ENCODE data around the gene FRZB.

Gene FRZB

DNA sequence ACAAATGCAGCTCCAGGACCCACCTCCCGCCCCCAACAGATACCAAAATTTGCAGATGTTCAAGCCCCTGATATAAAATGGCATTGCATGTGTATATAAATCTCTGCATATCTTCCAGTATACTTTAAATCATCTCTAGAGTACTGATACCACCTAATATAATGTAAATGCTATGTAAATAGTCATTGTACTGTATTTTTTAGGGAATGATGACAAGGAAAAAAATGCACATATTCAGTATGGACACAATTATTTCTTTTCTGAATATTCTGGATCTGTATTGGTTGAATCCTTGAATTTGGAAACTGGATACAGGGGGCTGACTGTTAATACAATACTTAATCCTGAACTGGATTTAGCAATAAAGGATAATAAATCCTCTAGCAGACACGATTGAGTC, 67.7 kb downstream of the FRZB start:
- H3K4me3 ChIP-seq (ENCODE audit: low read length): no peak overlapping the region
- DNase-seq (ENCODE audit: low read depth): no peak
- TF ChIP-seq, protein P1, sequence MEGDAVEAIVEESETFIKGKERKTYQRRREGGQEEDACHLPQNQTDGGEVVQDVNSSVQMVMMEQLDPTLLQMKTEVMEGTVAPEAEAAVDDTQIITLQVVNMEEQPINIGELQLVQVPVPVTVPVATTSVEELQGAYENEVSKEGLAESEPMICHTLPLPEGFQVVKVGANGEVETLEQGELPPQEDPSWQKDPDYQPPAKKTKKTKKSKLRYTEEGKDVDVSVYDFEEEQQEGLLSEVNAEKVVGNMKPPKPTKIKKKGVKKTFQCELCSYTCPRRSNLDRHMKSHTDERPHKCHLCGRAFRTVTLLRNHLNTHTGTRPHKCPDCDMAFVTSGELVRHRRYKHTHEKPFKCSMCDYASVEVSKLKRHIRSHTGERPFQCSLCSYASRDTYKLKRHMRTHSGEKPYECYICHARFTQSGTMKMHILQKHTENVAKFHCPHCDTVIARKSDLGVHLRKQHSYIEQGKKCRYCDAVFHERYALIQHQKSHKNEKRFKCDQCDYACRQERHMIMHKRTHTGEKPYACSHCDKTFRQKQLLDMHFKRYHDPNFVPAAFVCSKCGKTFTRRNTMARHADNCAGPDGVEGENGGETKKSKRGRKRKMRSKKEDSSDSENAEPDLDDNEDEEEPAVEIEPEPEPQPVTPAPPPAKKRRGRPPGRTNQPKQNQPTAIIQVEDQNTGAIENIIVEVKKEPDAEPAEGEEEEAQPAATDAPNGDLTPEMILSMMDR (conservative IDR thresholded peaks at IDR 0.05; ENCODE audit: low read length): no peak

- TF ChIP-seq, protein P1 (conservative IDR thresholded peaks at IDR 0.05; ENCODE audit: low read length): no peak
- no peak for DNase-seq (ENCODE audit: low read depth)
- H3K4me3 ChIP-seq (ENCODE audit: low read length): no peak overlapping the region
Measured at GRCh38 chr2:182792441-182792840, 74.0 kb downstream of the FRZB start.

DNA sequence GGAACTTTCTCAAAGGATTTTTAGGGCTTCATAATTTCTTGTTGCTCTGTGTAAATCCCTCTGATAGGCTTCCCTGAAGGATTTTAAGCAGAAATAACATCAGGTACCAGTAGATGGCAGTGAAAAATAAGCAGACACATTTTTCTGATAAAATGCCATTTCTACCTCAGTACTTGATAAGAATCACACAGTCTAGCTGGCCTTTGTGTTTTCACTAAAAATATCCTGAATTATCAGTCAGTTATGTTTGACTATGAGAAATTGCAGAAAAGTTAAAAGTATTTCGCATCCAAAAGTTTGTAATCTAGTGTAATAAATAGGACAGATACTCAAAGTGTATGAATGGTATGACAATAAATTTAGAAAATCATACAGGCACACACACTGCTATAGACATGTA, 81.7 kb downstream of the FRZB start:
- peak; percentile 40 for DNase-seq (ENCODE audit: low read depth)

DNA sequence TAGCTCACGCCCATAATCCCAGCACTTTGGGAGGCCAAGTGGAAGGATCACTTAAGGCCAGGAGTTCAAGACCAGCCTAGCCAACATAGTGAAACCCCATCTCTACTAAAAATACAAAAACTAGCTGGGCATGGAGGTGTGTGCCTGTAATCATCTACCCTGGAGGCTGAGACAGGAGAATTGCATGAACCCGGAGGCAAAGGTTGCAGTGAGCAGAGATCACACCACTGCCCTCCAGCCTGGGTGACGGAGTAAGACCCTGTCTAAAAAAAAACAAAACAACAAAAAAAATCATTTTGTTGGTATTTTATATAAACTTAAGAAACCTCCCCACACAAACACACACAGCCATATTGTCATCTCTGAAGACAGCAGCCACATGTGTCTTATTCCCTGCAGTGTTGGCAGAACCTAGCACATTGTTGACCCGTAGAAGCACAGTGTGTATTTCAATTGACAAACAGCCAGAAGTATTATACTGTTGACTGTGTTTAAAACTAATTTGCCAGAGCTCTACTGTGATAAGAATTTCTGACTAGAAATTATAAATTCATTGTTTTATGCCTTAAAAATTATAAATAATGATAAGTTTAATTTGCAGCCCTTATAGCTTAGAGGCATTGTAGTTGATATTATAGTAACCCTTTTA, 82.3 kb downstream of the FRZB start:
- DNase-seq (ENCODE audit: low read depth): no peak
- no peak overlapping the region for H3K4me3 ChIP-seq (ENCODE audit: low read length)
- TF ChIP-seq, protein P1 (conservative IDR thresholded peaks at IDR 0.05; ENCODE audit: low read length): no peak

More for the DNA sequence above, 81.7 kb downstream of the FRZB start:
- no peak overlapping the region for H3K4me3 ChIP-seq (ENCODE audit: low read length)
- TF ChIP-seq, protein P1 (conservative IDR thresholded peaks at IDR 0.05; ENCODE audit: low read length): peak; percentile 61
